ENCODE measurements around the gene PDSS2. TPM values are rescaled to one million over a fixed set of nuclear protein-coding genes. Genes with fewer than 3 reads are reported as not detected.

Gene PDSS2
- total RNA-seq, 1 donor from 2014 or later, result 18.7 TPM

DNA sequence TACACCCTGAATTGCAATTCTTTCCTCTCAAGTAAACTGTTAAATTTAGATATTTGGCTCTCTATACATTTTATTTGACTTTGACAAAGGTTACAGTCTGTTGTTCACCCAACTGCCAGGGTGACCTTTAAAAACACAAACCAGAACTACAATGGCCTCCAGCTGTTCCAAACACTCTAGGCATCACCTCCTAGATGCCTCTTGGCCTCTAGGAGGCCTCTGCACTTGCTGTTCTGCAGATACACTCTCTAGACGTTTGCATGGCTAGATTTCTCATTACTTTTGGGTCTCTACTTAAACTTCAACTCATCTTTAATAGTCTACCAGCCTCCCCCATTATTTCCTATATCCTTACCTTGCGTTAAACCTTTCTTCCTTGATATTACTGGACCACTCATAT is 241.2 kb downstream of the PDSS2 start:
- no peaks in the 10 kb centered on the region for H3K4me1 ChIP-seq
- no peak for TF ChIP-seq POLR2A (IDR thresholded peaks at IDR 0.05)
- no peak for TF ChIP-seq CTCF (IDR thresholded peaks at IDR 0.05)
- TF ChIP-seq POLR2AphosphoS5 (IDR thresholded peaks at IDR 0.05; ENCODE audit: insufficient read depth in 1 of 2, low read depth in 1 of 2), result no peak
- no peak overlapping the region for H3K27ac ChIP-seq
- H3K4me3 ChIP-seq, result no peak overlapping the region
- H3K36me3 ChIP-seq, result no peaks in the 10 kb centered on the region
- no peak for DNase-seq (ENCODE audit: extremely low spot score in 2 of 2)
- H3K27me3 ChIP-seq, result no peaks in the 10 kb centered on the region
- no peaks in the 10 kb centered on the region for H3K9me3 ChIP-seq
- intact Hi-C loops (cut with DNase I), result no loop called here

- intact Hi-C loops (cut with DNase I), result no loop called here
- Histone ChIP-seq H3K4me3 (no peak overlapping the region), H3K27me3 (no peaks in the 10 kb centered on the region), H3K27ac (no peak overlapping the region), H3K9me3 (no peaks in the 10 kb centered on the region), H3K36me3 (no peaks in the 10 kb centered on the region), H3K4me1 (no peaks in the 10 kb centered on the region)
- no peak for DNase-seq (ENCODE audit: extremely low spot score in 2 of 2)
- TF ChIP-seq POLR2AphosphoS5 (IDR thresholded peaks at IDR 0.05; ENCODE audit: insufficient read depth in 1 of 2, low read depth in 1 of 2), result no peak
- no peak for TF ChIP-seq POLR2A (IDR thresholded peaks at IDR 0.05)
- no peak for TF ChIP-seq CTCF (IDR thresholded peaks at IDR 0.05)
Measured at GRCh38 chr6:107217248-107217647, 242.1 kb downstream of the PDSS2 start.

GRCh38 chr6:107216197-107216933 is 243.0 kb downstream of the PDSS2 start:
- no peaks in the 10 kb centered on the region for H3K9me3 ChIP-seq
- H3K27ac ChIP-seq, result no peak overlapping the region
- no peak for DNase-seq (ENCODE audit: extremely low spot score in 2 of 2)
- H3K36me3 ChIP-seq, result no peaks in the 10 kb centered on the region
- TF ChIP-seq POLR2A (IDR thresholded peaks at IDR 0.05) (no peak), POLR2AphosphoS5 (IDR thresholded peaks at IDR 0.05; ENCODE audit: insufficient read depth in 1 of 2, low read depth in 1 of 2) (no peak), CTCF (IDR thresholded peaks at IDR 0.05) (no peak)
- no peak overlapping the region for H3K4me3 ChIP-seq
- no peaks in the 10 kb centered on the region for H3K27me3 ChIP-seq
- intact Hi-C loops (cut with DNase I), result no loop called here
- H3K4me1 ChIP-seq, result no peaks in the 10 kb centered on the region

DNA sequence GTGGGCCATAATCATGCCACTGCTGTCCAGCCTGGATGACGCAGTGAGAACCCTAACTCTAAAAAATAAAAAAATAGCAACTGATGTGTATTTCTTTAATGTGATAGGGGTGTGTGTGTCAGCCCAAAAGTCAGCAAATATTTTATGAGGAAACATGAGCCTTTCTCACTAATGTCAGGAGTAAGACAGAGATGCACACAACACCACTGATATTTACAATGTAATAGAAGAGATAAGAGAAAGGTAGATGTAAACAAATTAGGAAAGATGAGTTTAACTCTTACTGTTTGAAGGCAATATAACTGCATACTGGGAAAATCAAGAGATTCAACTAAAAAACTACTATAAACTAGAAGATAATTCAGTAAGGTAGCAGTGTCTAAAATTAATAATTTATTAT is 244.0 kb downstream of the PDSS2 start:
- DNase-seq (ENCODE audit: extremely low spot score in 2 of 2), result no peak
- Histone ChIP-seq H3K27ac (no peak overlapping the region), H3K4me3 (no peak overlapping the region), H3K36me3 (no peaks in the 10 kb centered on the region), H3K9me3 (no peaks in the 10 kb centered on the region), H3K4me1 (no peaks in the 10 kb centered on the region), H3K27me3 (no peaks in the 10 kb centered on the region)
- no peak for TF ChIP-seq POLR2AphosphoS5 (IDR thresholded peaks at IDR 0.05; ENCODE audit: insufficient read depth in 1 of 2, low read depth in 1 of 2)
- TF ChIP-seq CTCF (IDR thresholded peaks at IDR 0.05), result no peak
- no peak for TF ChIP-seq POLR2A (IDR thresholded peaks at IDR 0.05)
- intact Hi-C loops (cut with DNase I), result no loop called here

DNA sequence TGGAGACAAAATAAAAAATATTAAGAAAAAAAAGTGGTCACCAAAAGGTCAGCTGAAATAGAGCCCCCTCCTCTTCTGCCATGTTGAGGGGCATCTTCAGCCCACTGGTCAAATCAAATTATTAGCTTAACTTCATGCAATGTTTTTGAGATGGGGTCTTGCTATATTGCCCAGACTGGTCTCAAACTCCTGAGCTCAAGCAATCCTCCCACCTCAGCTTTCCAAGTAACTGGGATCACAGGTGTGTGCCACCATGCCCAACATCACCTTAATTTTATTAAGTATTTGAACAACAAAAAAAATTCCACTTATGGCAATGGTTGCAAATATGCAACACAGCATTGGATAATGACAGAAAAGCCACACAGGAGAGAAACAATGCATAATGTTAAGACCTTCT is 244.7 kb downstream of the PDSS2 start:
- no peak for TF ChIP-seq POLR2A (IDR thresholded peaks at IDR 0.05)
- TF ChIP-seq POLR2AphosphoS5 (IDR thresholded peaks at IDR 0.05; ENCODE audit: insufficient read depth in 1 of 2, low read depth in 1 of 2), result no peak
- TF ChIP-seq CTCF (IDR thresholded peaks at IDR 0.05), result no peak
- Histone ChIP-seq H3K4me1 (no peaks in the 10 kb centered on the region), H3K36me3 (no peaks in the 10 kb centered on the region), H3K4me3 (no peak overlapping the region), H3K9me3 (no peaks in the 10 kb centered on the region), H3K27ac (no peak overlapping the region), H3K27me3 (no peaks in the 10 kb centered on the region)
- no peak for DNase-seq (ENCODE audit: extremely low spot score in 2 of 2)
- intact Hi-C loops (cut with DNase I), result loop anchor here (5.0 kb wide), 1 partner anchor 947 kb away; no protein-coding TSS in a partner anchor
